Measurements from ENCODE around the gene LDLRAD4. TPM values are rescaled to one million over a fixed set of nuclear protein-coding genes. Genes with fewer than 3 reads are reported as not detected.

The LDLRAD4 gene
- total and polyA plus RNA-seq, 12 donors = 3.9 to 64.5 (median 36.0) TPM

DNA sequence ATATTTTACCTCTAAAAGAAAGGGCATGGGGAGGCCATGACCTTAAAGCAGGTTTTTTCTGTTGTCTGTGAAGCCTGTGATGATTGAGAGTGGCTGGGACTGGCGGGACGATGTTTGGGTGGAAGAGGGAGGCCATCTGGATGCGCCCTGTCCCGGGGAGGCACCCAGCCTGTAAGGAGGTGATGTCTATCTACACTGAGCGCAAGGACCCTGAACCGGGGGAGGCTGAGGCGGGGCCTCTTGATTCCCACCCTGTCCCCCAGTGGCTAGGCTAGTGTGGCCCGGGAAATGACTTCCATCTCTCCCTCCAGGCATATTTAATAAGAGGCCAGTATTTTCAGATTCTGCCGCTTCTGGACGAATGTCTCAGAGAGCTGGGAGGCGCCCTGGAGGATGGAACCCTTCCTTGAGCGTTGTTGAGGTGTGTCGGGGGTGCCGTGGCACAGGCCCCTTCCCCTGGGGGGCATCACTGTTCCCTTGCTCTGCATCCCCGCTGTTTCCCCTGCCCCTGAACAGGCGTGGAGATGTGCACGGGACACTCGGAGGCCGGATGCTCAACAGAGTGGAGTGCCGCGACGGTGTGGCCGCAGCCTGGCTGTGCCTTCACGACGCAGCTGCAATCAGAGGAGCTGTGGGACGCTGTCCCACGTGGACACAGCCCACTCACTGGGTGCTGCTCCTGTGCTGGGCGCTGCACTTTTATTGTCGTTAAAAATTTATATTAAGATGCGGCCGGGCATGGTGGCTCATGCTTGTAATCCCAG, 185.4 kb downstream of the LDLRAD4 start:
- H3K4me1 ChIP-seq (replicated peaks in 1 of 2) = no peaks in the 10 kb centered on the region
- no peaks in the 10 kb centered on the region for H3K27me3 ChIP-seq
- 91 to 95% (median 92%) methylated on average over 23 to 31 of the region's 31 CpGs for WGBS, 4 donors
- peak in 1 of 7 donors; percentile 46 for DNase-seq
- intact Hi-C loops (cut with DNase I) = no loop called here
- H3K27ac ChIP-seq = no peak overlapping the region
- no peaks in the 10 kb centered on the region for H3K9me3 ChIP-seq (replicated peaks in 1 of 3)
- TF ChIP-seq POLR2A (IDR thresholded peaks at IDR 0.05) = no peak
- TF ChIP-seq, protein P1, sequence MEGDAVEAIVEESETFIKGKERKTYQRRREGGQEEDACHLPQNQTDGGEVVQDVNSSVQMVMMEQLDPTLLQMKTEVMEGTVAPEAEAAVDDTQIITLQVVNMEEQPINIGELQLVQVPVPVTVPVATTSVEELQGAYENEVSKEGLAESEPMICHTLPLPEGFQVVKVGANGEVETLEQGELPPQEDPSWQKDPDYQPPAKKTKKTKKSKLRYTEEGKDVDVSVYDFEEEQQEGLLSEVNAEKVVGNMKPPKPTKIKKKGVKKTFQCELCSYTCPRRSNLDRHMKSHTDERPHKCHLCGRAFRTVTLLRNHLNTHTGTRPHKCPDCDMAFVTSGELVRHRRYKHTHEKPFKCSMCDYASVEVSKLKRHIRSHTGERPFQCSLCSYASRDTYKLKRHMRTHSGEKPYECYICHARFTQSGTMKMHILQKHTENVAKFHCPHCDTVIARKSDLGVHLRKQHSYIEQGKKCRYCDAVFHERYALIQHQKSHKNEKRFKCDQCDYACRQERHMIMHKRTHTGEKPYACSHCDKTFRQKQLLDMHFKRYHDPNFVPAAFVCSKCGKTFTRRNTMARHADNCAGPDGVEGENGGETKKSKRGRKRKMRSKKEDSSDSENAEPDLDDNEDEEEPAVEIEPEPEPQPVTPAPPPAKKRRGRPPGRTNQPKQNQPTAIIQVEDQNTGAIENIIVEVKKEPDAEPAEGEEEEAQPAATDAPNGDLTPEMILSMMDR (IDR thresholded peaks at IDR 0.05) = no peak
- H3K4me3 ChIP-seq = no peak overlapping the region
- H3K36me3 ChIP-seq (replicated peaks in 1 of 2) = no peaks in the 10 kb centered on the region

DNA sequence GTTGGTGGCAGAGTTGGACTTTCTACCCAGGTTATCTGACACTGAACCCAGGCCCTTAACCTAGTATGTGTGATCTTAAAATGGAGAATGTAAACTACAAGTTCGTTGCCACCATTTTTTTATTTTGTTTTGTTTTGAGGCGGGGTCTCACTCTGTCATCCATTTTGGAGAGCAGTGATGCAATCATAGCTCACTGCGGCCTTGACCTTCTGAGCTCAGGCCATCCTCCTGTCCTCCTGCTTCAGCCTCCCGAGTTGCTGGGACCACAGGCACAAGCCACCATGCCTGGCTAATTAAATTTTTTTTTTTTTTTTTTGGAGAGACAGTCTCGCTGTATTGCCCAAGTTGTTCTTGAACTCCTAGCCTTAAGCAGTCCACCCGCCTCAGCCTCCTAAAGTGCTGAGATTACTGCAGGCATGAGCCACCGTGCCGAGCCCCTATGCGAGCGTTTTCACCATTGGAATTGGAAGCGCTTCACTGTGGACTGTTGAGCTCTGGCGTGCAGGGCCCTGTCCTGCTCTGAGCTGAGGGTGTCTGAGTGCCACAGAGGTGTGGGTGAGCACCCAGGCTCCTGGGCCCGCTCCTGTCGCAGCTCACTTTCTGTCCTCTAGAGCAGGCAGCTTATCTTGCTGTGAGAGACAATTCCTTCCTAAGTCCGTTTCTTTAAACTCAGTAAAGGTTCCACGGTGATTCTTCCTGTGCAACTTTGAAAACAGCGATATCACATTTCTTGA, 186.9 kb downstream of the LDLRAD4 start:
- Histone ChIP-seq H3K27ac (no peak overlapping the region), H3K9me3 (replicated peaks in 1 of 3) (no peaks in the 10 kb centered on the region), H3K36me3 (replicated peaks in 1 of 2) (no peaks in the 10 kb centered on the region), H3K4me3 (no peak overlapping the region), H3K4me1 (replicated peaks in 1 of 2) (no peaks in the 10 kb centered on the region), H3K27me3 (no peaks in the 10 kb centered on the region)
- TF ChIP-seq, protein P1 (IDR thresholded peaks at IDR 0.05) = no peak
- no peak for TF ChIP-seq POLR2A (IDR thresholded peaks at IDR 0.05)
- DNase-seq = peak in 1 of 7 donors; percentile 36
- WGBS, 4 donors = 92 to 97% (median 93%) methylated on average over 14 to 17 of the region's 17 CpGs
- intact Hi-C loops (cut with DNase I) = no loop called here

DNA sequence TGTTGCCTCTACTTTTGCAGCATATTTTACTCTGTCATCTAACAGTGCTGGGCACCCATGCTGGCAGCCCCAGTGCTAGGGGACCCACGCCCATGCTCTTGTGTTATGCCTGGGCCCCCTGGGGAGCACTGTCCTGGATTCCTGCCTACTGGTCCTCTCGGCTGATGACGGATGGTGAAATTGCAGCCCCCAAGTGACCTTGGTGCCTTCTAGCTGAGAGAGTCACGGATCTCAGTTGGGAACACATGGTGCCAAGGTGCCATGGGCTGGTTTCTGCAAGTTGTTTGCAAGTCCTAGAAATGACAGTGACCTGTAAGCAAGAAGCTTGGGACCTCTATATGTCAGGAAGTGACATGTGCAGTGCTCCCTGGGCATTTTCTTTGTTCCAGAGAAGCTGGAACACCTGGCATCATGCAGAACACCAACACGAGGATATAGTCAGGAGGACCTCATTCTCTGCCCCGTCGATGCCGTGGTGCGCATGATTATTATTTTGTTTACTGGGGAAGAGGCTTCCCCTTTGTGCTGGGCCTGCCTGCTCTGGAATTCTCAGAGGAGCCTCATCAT, 187.6 kb downstream of the LDLRAD4 start:
- no peaks in the 10 kb centered on the region for H3K4me1 ChIP-seq (replicated peaks in 1 of 2)
- intact Hi-C loops (cut with DNase I) = no loop called here
- no peaks in the 10 kb centered on the region for H3K36me3 ChIP-seq (replicated peaks in 1 of 2)
- no peaks in the 10 kb centered on the region for H3K9me3 ChIP-seq (replicated peaks in 1 of 3)
- TF ChIP-seq, protein P1 (IDR thresholded peaks at IDR 0.05) = no peak
- no peak for TF ChIP-seq POLR2A (IDR thresholded peaks at IDR 0.05)
- H3K4me3 ChIP-seq = no peak overlapping the region
- peak in 1 of 7 donors; percentile 35 for DNase-seq
- no peak overlapping the region for H3K27ac ChIP-seq
- WGBS, 4 donors = 87 to 98% (median 89%) methylated on average over 4 to 9 of the region's 9 CpGs
- H3K27me3 ChIP-seq = no peaks in the 10 kb centered on the region

DNA sequence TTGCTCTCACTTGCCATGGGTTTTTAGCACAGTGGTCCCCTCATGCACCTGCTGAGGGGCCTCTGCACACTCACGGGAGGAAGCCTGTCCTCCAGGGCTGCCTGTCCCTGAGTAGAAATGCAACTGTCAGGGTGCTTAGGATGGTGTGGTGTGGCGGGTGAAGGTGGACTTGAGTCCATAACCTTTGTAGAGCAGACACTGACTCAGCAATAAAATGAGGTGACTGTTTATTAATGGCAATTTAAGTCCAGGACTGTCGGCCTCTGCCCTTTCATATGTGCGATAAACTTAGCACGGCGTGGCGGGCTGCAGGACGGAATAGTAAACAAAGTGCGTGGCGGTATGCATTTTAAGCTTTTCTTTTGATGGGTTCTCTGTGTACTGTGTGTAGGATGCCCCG, 188.2 kb downstream of the LDLRAD4 start:
- TF ChIP-seq, protein P1 (IDR thresholded peaks at IDR 0.05) = no peak
- TF ChIP-seq POLR2A (IDR thresholded peaks at IDR 0.05) = no peak
- no peak overlapping the region for H3K4me3 ChIP-seq
- WGBS, 4 donors = 95 to 98% (median 96%) methylated on average over 11 of the region's 11 CpGs

More for the DNA sequence above, 188.2 kb downstream of the LDLRAD4 start:
- no peaks in the 10 kb centered on the region for H3K9me3 ChIP-seq (replicated peaks in 1 of 3)
- no peak overlapping the region for H3K27ac ChIP-seq
- no peaks in the 10 kb centered on the region for H3K27me3 ChIP-seq
- H3K4me1 ChIP-seq (replicated peaks in 1 of 2) = no peaks in the 10 kb centered on the region
- peak in 1 of 7 donors; percentile 43 for DNase-seq
- no peaks in the 10 kb centered on the region for H3K36me3 ChIP-seq (replicated peaks in 1 of 2)
- intact Hi-C loops (cut with DNase I) = no loop called here
